DOHH2 (cell line): ENCODE results near the gene CATSPERE.

Experiments used
- H3F3A ChIP-seq: fragments of 200-600 bp; sonication (generic), shearing (Covaris generic); 2 replicates; pipeline ENCODE4 v1.6.0; 2016; ENCODE audit warnings: antibody characterized with exemption, mild to moderate bottlenecking; ENCODE audit not compliant: control insufficient read depth, insufficient read depth
- H3K27ac ChIP-seq: fragments of 200-600 bp; sonication (generic); 2 replicates; pipeline ENCODE4 v1.5.1; 2014; ENCODE audit warnings: low read depth, mild to moderate bottlenecking, low read length, moderate library complexity
- H3K27me3 ChIP-seq: fragments of 200-600 bp; sonication (generic); 2 replicates; pipeline ENCODE4 v1.6.1; 2014; ENCODE audit warnings: mild to moderate bottlenecking, low read length, mixed read lengths; ENCODE audit not compliant: control insufficient read depth
- H3K36me3 ChIP-seq: fragments of 200-600 bp; sonication (generic); 2 replicates; pipeline ENCODE4 v1.6.1; 2014; ENCODE audit warnings: mild to moderate bottlenecking, low read length, moderate library complexity, mixed read lengths; ENCODE audit not compliant: control insufficient read depth
- H3K4me1 ChIP-seq: fragments of 200-600 bp; sonication (generic); 2 replicates; pipeline ENCODE4 v1.6.1; 2014; ENCODE audit warnings: mild to moderate bottlenecking, low read length, mixed read lengths; ENCODE audit not compliant: control insufficient read depth
- H3K4me2 ChIP-seq: fragments of 200-600 bp; sonication (generic); 2 replicates; pipeline ENCODE4 v1.6.0; 2014; ENCODE audit warnings: mild to moderate bottlenecking, low read length, moderate library complexity
- H3K4me3 ChIP-seq: fragments of 200-600 bp; sonication (generic); 2 replicates; pipeline ENCODE4 v1.5.1; 2014; ENCODE audit warnings: mild to moderate bottlenecking, low read length, mixed read lengths
- H3K79me2 ChIP-seq: fragments of 200-600 bp; sonication (generic); 2 replicates; pipeline ENCODE4 v1.6.1; 2014; ENCODE audit warnings: mild to moderate bottlenecking, low read length, mixed read lengths; ENCODE audit not compliant: control insufficient read depth
- H3K9me2 ChIP-seq: fragments of 200-600 bp; sonication (generic); replicated peaks from 2 replicates; pipeline ENCODE4 v1.6.1; 2014; ENCODE audit warnings: mild to moderate bottlenecking, low read length, mixed read lengths; ENCODE audit not compliant: control insufficient read depth
- H3K9me3 ChIP-seq: fragments of 200-600 bp; sonication (generic); 2 replicates; pipeline ENCODE4 v1.6.1; 2014; ENCODE audit warnings: antibody characterized with exemption, low read length, mixed read lengths; ENCODE audit not compliant: control insufficient read depth, insufficient read depth
- H4K20me1 ChIP-seq: fragments of 200-600 bp; sonication (generic); 2 replicates; pipeline ENCODE4 v1.6.0; 2014; ENCODE audit warnings: low read depth, mild to moderate bottlenecking, antibody characterized with exemption, low read length, moderate library complexity; ENCODE audit not compliant: control insufficient read depth, insufficient read depth
- CTCF ChIP-seq: fragments of 200-600 bp; sonication (generic); IDR thresholded peaks from one replicate; pipeline ENCODE4 v1.5.1; 2014; ENCODE audit warnings: antibody characterized with exemption, mild to moderate bottlenecking, low read depth, low read length; ENCODE audit not compliant: poor library complexity, severe bottlenecking
- EZH2phosphoT487 ChIP-seq: fragments of 200-600 bp; sonication (generic); IDR thresholded peaks from 2 replicates; pipeline ENCODE4 v1.6.1; 2017; ENCODE audit warnings: borderline replicate concordance, mild to moderate bottlenecking, antibody characterized with exemption, low read length, moderate library complexity, mixed read lengths

The CATSPERE gene

GRCh38 chr1:244437086-244437468 is 24.0 kb upstream of the CATSPERE start:
- no peak for TF ChIP-seq CTCF
- no peak for TF ChIP-seq EZH2phosphoT487
- Histone ChIP-seq H3K4me3 (no peak overlapping the region), H4K20me1 (peaks cover 9% of the 10 kb centered on the region), H3K4me1 (no peaks in the 10 kb centered on the region), H3K36me3 (peaks cover 66% of the 10 kb centered on the region), H3K27me3 (no peaks in the 10 kb centered on the region), H3K9me2 (no peaks in the 10 kb centered on the region), H3K4me2 (no peak overlapping the region), H3K79me2 (peaks cover 57% of the 10 kb centered on the region), H3F3A (no peaks in the 10 kb centered on the region), H3K9me3 (no peaks in the 10 kb centered on the region), H3K27ac (no peak overlapping the region)

- H3K4me2 ChIP-seq: no peak overlapping the region
- no peaks in the 10 kb centered on the region for H3K4me1 ChIP-seq
- no peak overlapping the region for H3K4me3 ChIP-seq
- no peaks in the 10 kb centered on the region for H3K9me3 ChIP-seq
- peaks cover 80% of the 10 kb centered on the region for H3K79me2 ChIP-seq
- H3K27me3 ChIP-seq: no peaks in the 10 kb centered on the region
- peaks cover 62% of the 10 kb centered on the region for H3K36me3 ChIP-seq
- H4K20me1 ChIP-seq: peaks cover 18% of the 10 kb centered on the region
- no peaks in the 10 kb centered on the region for H3F3A ChIP-seq
- H3K27ac ChIP-seq: no peak overlapping the region
- TF ChIP-seq CTCF: no peak
- TF ChIP-seq EZH2phosphoT487: no peak
- H3K9me2 ChIP-seq: no peaks in the 10 kb centered on the region
Observed at GRCh38 chr1:244439391-244440032, 21.6 kb upstream of the CATSPERE start.

- H3K27me3 ChIP-seq: no peaks in the 10 kb centered on the region
- H3K79me2 ChIP-seq: peaks cover 98% of the 10 kb centered on the region
- peaks cover 59% of the 10 kb centered on the region for H3K36me3 ChIP-seq
- H3F3A ChIP-seq: no peaks in the 10 kb centered on the region
- H3K27ac ChIP-seq: no peak overlapping the region
- no peaks in the 10 kb centered on the region for H3K9me3 ChIP-seq
- H3K4me3 ChIP-seq: no peak overlapping the region
- no peak overlapping the region for H3K4me2 ChIP-seq
- peaks cover 9% of the 10 kb centered on the region for H3K4me1 ChIP-seq
- H3K9me2 ChIP-seq: no peaks in the 10 kb centered on the region
- peaks cover 18% of the 10 kb centered on the region for H4K20me1 ChIP-seq
- TF ChIP-seq EZH2phosphoT487 (no peak), CTCF (no peak)
Observed at GRCh38 chr1:244442850-244443249, 18.2 kb upstream of the CATSPERE start.
